Stimulated activated CD4-positive, alpha-beta T cell treated with anti-CD3 and anti-CD28 coated beads, TNF-alpha, amount 100 ng/mL, for 24 hours (primary cell): ENCODE results near the gene ARL14EP.

Source experiments
- DNase-seq, 3 experiments: peaks; one replicate each; pipeline ENCODE4 v3.0.0-alpha.2; 2020; ENCODE audit warnings: low read depth in 3 of 3

Gene ARL14EP

GRCh38 chr11:30326906-30327305 lies 4.0 kb downstream of the ARL14EP start:
- DNase-seq = no peak

DNA sequence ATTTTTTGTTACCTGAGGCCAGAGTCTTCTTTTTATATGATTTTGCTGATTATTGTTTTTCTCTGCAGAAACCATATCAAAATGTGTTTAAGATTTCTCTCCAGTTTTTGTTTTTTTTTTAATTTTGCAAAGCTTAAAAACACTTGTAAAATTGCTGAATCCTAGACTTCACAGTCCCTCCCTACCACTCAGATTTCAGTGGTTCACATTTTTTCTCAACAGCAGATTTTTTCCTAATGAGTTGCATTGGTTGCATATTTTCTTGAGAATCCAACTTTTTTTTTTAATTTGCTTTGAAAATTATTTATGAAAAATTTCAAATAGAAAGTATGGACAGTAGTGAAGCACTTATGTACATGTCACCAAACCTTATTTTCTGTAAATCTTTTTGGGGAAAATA lies 5.8 kb downstream of the ARL14EP start:
- DNase-seq = no peak

DNA sequence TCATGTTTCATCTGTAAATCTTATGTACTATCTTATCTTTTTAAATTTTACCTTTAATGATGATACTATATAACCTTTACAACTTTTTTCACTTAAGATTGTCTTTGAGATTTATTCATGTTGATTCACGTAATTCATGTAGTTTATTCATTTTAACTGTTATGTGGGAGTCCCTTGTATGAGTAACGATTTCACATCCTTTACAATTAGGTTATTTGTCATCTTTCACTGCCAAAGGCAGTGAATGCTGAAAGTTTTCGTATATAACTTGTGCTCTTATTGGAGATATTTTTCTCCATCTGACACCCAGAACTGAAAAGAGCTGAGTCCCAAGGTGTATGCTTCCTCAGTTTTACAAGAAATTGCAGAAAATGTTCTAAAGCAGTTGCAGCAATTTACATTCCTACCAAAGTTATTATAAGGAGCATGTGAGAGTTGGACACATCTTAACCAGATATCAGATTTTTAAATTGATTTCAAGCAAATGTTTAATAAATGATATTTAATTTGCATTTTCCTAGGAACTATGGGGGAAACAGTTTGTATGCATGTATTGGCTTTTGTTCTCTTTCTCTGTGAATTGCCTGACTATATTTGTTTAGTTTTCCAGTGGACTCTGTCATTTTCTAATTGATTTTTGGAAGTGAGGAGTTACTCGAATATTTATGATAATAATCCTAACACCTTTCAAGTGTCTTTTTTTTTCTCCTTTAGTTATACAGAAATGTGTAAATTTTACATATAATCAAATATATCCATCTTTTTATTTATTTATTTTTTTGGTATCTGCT lies 6.4 kb downstream of the ARL14EP start:
- no peak for DNase-seq

GRCh38 chr11:30333405-30333804 lies 10.5 kb downstream of the ARL14EP start:
- no peak for DNase-seq

DNA sequence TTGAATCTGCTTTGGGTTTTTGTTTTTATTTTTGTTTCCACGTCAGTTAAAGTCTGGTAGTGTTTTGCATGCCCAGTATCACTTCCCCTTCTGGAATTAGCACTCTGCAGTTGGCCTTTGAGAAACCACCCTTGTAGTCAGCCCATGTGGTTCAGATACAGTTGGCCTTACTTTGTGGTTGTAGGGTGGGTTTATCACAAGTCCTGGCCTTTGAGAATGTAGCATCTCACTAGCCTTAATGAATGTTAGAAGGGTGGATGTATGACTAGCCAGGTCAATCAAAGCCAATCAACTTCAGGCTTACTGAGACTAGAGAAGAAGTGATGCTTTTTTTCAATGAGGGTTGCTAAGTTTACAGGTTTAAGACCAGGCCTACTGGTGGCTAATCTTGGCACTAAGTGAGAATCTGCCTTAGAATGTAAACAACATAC lies 19.8 kb downstream of the ARL14EP start:
- DNase-seq = no peak

DNA sequence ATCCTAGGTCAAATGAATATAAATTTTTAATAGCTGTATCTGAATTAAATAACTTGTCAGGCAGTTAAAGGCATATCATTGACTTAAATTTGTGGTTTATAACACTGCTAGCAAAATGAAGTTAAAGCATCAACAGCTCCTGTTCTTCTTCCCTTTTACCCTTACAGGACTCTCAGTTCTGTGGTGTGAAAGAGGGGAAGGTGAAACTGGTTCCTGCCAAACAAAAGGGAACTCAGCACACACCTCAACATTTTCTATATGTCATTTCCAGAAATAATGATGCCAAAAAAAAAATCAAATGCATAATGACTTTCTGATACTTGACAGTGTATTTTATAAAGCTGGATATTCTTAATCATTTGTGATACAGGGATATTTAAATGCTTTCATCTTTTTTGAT lies 21.2 kb downstream of the ARL14EP start:
- DNase-seq = no peak

DNA sequence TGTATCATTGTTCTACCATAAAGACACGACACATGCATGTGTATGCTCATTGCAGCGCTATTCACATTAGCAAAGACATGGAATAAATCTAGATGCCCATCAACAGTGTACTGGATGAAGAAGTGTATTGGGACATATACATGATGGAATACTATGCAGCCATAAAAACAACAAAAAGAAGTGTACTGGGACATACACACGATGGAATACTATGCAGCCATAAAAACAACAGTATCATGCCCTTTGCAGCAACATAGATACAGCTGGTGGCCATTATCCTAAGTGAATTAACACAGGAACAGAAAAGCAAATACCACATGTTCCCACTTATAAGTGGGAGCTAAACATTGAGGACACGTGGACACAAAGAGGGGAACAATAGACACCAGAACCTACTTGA lies 22.7 kb downstream of the ARL14EP start:
- no peak for DNase-seq

DNA sequence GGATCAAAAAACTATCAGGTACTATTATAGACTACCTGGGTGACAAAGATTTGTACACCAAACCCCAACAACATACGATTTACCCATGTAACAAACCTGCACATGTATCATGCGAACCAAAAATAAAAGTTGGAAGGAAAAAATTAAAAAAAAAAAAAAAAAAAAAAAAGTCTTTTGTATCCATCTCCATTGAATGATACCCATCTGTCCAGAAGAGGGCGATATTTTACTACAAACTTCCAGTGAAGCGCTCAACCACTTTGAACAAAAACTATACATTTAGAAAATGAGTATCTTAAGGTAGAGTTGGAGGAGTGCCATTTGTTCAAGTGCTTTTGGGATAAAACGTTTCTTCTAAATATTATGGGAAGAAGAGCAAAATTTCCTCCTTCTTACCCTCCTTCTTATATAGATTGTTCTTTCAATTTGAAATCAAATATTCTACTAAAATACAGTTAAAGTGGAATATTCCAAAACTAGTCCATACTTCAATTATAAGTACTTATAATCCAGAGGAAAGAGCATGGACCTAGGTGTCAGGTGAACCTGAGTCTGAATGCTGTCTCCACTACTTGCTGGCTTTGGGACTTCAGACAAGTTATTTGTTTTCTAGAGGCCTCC lies 23.3 kb downstream of the ARL14EP start:
- DNase-seq = no peak

- DNase-seq = no peak
Measured at GRCh38 chr11:30348035-30348434, 25.1 kb downstream of the ARL14EP start.

- no peak for DNase-seq
Measured at GRCh38 chr11:30349885-30350284, 27.0 kb downstream of the ARL14EP start.

GRCh38 chr11:30350384-30350783 lies 27.5 kb downstream of the ARL14EP start:
- no peak for DNase-seq

GRCh38 chr11:30351061-30351460 lies 28.2 kb downstream of the ARL14EP start:
- no peak for DNase-seq

DNA sequence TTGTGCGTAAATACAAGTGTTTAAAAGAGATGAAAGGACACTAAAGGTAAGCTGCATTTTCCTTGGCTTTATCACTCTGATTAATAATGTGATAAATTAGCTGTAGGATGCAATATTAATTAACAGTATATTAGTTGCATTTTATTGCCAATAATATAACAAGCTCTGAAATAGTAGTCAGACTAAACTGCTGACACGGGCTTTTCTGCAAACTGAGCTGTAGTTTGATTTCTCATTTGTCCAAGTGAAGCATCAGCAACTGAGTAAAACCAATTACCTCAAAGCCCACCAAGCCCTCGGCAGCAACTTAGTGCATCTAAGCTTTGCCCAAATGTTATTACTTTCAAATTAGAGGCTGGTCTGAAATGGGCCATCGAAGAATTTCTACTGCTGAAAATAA lies 33.5 kb downstream of the ARL14EP start:
- DNase-seq = no peak

DNA sequence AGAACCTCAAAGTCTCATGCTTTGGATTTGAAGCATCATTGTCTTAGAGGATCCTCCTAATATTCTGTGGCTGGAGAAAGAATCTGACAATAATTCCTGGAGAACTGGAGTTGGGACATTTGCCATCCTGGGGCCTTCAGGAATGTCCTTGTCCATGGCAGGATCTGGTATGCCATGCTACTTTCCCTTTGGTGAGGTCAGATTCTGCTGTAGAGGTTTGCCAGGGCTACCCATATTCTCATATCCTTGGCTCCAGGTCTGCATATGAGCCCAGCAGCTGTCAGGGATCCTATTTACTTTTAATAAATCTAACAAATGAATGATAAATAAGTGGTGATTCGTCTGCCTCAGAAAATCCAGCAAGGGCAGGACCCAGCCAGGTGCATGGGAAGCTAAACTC lies 35.0 kb downstream of the ARL14EP start:
- no peak for DNase-seq

GRCh38 chr11:30358536-30358935 lies 35.6 kb downstream of the ARL14EP start:
- no peak for DNase-seq

DNA sequence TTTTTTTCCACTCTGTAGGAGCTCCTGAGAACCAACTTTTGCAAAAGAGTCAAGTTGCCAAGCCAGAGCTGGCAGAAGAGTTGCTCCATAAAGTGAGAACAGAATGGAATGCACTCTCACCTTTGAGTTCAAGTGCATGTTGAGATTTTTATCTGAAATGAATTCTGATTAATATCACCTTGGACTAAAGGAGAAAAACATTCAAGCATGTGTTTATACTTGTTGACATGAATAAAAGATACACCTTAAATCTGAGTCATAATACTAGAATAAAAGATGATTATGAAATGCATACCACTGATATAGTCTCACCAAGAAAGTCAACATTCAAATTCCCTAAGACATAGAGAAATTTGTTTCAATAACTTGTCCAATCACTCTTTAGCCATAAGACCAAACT lies 37.8 kb downstream of the ARL14EP start:
- DNase-seq = no peak

GRCh38 chr11:30364139-30364836 lies 41.4 kb downstream of the ARL14EP start:
- no peak for DNase-seq

- DNase-seq = no peak
Measured at GRCh38 chr11:30364837-30365482, 42.1 kb downstream of the ARL14EP start.

DNA sequence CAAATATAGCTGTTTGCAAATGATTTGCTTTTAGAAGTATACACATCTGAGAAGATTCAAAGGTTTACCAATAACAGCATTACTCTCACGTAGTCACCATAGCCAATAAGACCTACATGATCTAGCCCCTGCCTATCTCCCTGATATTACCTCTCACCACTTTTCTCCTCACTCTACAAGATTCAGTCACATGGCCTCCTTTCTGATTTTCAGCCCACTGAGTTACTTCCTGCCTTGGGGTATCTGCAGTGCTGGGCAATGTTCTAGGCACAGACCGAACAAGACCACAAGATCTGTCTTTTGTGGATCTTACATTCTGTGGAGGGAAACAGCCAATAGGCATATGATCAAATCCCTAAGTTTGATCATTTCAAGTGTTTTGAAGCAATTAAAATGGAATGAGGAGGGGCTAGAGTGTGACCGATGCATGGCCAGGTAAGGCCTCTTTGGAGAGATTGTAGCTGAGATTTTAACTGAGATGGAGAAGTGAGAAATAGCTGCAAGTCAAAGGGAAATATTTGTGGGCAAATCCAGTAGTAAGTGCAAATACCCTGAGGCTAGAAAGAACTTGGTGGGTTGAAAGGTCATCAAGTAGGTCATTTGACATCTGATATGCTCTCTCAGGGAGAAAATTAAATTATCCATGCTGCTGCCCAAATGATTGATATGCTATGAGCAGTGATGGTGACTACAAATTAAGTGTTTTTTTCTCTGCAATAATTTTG lies 43.1 kb downstream of the ARL14EP start:
- no peak for DNase-seq

- no peak for DNase-seq
Measured at GRCh38 chr11:30368394-30368793, 45.5 kb downstream of the ARL14EP start.

- no peak for DNase-seq
Measured at GRCh38 chr11:30370164-30370563, 47.3 kb downstream of the ARL14EP start.

DNA sequence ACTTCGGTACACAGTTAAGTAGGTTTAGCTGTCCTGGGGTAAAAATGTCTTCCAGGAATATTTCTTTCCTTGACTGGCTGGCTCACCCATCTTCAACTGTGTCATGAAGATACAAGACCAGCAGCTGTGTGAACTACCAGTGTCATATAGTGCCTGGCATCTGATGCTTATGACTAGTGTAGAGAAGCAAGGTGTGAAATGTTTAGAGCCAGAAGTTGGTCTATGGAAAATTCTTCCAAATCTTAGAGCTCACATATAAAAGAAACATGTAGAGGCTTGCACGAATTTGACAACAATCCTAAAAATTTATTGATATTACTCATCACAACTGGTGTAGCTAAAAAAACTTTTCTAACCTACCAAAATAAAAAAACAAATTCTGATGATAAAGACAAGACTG lies 54.4 kb downstream of the ARL14EP start:
- no peak for DNase-seq
